ENCODE data around the gene TRAK1.
"Not testable (repeated sequence)": the region's sequence is repeated elsewhere in the genome, so short reads cannot be mapped to it uniquely, and the experiment has no call there.

Gene TRAK1

DNA sequence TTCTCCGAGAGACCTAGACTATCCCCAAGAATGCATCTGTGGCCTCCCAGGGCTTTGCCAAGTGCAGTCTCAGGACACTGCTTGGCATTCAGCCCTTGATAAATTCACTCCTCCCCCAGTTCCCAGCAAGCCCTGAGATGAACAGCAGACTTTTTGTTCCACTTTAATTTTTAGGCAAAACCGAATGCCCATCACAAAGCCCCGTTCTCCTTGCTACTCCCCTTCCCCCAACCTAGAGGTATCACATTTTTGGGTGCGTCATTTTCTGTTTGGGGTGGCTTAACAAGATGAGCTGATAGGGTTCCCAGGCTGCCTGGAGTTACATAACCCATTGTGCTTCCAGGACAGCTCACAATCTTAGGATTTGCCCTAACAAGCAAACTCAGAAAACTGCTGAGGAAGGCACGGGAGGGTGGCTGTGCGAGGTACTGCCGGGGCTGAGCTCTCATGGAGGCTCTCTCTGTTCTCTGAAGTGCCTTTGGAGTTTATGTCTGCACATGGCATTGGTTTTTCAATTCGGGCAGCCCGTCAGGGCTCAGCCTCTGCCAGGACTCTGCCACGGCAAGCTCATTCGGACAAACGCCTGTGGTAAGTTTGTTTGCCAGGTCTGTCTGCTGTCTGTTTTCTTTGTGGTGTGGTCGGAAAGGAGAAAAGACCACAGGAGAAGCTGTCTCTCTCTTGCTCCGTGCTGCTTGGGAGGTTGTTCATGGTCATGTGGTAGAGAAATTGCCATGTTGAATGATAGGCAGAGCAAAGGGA lies at the start of gene TRAK1:
TRAK1 (plus strand) TSS at position 385 of the 759 bp plus-strand sequence; CDS start at position 498, 113 bp downstream.
- no peak for DNase-seq

DNA sequence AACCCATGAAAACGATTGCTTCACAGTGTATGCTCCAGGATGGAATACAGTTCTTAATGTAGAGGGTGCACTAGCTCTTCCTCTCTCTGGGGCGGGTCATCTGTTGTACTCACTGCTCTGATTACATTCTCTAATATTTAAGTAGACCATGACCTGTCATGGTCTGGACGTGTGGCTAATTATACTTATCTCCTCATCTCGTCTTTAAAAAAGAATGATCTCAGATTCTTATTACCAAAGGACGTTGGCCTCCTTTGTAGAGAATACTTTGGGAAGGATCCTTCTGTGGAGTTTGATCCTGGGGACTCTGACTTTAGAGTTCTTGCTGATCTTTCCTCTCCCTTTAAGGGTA lies 48.4 kb upstream of the TRAK1 start:
- DNase-seq = no peak

- DNase-seq = no peak
Measured at GRCh38 chr3:42043099-42043813, 47.9 kb upstream of the TRAK1 start.

GRCh38 chr3:42045708-42046243 lies 45.4 kb upstream of the TRAK1 start:
- no peak for DNase-seq

DNA sequence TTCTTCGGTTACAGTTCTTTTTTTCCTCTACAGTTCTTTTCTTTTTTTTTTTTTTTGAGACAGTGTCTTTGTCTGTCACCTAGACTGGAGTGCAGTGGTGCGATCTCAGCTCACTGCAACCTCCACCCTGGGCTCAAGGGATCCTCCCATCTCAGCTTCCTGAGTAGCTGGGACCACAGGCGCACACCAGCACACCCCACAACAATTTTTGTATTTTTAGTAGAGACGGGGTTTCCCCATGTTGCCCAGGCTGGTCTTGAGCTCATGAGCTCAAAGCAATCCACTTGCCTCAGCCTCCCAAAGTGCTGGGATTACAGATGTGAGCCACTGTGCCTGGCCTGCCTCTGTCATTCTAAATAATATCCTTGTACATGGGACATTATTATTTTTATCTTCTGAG lies 42.6 kb upstream of the TRAK1 start:
- not testable (repeated sequence) for DNase-seq

DNA sequence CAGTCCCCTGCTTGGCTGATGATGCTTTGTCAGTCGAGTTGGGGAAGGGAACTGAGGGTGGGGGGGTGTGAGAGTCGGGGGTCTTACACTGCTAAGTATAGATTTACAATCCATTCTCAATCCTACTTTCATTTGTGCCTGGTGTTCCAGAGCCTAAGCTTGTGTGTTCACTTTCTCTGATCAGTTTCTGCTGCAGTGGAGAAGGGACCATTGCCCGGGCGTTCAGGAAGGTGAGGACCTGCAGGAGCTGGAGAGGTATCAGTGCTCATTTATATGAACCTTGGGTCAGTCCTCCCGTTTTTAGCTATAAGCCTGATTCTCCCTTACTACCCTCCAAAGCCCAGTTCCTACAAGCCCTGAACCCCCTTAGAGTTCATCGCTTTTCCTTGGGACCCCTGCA lies 41.0 kb upstream of the TRAK1 start:
- DNase-seq = no peak

GRCh38 chr3:42051384-42052131 lies 39.6 kb upstream of the TRAK1 start:
- DNase-seq = no peak

DNA sequence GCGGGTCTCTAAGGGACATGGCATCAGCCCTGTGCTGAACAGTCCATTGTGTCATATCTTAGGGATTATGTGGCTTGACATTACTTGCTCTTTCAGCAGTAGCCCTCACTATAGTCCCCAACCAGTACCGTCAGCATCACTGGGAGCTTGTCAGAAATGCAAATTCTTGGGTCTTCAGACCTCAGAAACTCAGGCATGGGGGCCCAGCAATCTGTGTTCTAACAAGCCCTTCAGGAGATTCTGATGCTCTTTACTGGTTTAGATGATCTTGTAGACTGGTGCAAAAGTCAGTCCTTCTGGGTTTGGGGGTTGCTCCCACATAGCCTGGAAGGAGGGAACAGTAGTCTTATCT lies 39.0 kb upstream of the TRAK1 start:
- no peak for DNase-seq

DNA sequence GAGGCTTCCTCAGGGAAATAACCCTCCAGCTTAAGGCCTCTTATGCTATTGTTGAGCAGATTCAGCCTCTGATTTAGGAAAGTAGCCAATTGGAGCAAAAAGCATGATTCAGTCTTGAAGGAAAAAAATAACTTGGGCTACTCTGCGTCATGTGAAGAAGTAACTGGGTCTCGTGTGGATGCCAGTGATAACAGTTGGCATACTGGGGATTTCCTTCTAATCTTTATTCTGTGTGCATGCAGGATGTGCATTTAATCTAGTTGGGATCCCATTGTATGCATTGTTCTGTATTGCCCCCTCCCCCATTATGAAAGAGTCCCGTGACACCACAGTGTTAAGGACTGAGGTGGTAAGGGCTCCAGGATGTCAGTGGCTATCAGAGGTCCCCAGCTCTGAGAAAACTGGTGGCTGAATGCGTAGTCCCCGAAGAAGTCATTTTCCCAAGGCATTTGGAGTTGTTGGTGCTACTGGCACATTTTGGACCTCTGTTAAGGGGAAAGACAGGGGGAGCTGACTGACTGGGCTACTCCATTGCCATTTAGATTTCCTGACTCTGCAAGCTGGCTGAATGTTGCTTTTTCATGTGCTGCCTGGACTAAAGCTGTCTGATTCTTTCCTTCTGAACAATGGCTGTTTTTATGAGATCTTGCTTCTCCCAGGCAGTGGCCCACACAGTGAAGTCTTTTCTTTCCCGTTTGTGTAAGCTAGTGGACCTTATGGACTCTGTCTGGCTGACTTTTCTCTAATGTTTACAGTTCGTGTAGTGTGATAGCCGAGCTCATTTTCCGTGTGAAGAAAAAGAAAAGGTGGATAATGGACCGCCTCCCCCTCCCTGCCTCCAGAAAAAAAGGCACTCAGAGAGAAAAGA lies 38.4 kb upstream of the TRAK1 start:
- DNase-seq = no peak

DNA sequence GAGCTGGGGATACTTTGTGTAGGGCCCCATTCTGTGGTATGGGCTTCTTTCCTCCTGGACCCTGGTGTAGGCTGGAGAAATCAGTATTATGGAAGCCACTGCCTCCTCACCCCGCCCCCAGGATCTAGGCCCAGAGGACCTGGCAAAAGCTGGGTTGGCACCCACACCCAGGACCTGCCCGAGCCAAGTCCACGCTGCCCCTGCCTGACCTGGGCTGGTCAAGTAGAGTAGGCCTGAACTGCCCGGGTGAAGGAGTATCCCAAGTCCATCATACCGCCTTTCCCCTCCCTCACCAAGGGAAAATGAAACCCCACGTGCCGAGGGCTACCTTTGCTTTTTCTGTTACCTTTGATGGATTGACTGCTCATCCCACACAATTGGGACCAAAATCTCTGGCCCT lies 37.7 kb upstream of the TRAK1 start:
- DNase-seq = no peak

DNA sequence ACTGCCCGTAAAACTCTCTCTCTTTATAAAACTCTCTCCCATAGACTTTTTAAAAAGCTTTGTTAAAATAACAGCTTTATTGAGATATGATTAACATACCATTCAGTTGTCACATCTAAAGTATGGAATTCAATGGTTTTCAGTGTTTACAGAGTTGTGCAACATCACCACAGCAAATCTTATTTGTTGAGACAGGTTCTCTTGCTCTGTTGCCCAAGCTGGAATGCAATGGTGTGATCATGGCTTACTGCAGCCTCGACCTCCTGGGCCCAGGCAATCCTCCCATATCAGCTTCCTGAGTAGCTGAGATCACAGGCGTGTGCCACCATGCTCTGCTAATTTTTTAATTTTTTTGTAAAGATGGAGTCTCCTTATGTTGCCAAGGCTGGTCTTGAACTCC lies 35.9 kb upstream of the TRAK1 start:
- no peak for DNase-seq

- no peak for DNase-seq
Measured at GRCh38 chr3:42056840-42057239, 34.3 kb upstream of the TRAK1 start.

- DNase-seq = no peak
Measured at GRCh38 chr3:42057561-42058211, 33.5 kb upstream of the TRAK1 start.

- DNase-seq = no peak
Measured at GRCh38 chr3:42061025-42061712, 30.0 kb upstream of the TRAK1 start.

DNA sequence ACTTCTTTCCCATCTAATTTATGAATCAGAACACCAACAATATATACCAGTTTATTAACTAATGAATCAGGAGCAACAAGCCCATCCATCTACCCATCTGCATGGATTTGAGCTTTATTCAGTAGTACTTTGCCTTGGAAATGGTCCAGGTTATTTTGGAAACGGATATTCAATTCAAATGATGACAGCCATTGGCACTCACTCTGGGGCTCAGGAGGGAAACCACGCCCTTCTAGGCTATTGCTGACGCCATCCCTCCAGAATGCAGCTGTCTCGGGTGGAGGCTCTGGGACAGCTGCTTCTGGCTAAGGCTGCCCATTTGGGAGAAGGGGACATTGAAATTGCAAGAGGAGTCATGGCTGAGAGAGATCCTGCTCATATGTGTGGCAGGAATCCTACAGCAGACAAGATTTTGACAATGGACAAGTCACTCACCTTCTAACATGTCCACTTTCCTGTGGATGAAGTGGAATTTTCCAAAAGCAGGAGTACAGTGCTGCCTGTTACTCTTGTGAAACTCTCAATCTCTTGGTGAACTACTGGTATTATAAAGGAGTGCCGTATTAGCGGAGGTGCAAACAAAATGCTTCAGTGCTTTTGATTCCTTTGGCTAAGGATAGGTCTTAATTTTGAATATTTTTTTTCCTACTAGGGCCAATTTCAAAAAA lies 29.3 kb upstream of the TRAK1 start:
- no peak for DNase-seq

DNA sequence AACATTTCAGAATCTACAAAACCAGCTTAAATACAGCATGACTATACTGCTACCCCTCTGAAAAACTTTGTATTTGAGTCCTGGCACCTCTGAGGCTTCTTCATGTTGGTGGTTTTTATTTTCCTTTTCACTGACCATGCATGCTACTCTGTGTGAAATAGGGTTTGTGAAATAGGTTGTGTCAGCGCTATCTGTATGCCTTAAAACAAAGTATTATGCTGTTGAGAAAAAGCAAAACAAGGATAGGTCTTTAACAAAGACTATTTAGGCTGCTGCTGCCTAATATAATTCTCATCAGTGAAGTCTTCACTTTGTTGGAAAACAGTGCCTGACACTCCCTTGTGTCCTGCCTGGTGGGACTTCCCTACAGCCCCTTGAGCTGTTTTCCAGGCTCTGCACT lies 28.7 kb upstream of the TRAK1 start:
- DNase-seq = no peak

- DNase-seq = no peak
Measured at GRCh38 chr3:42063888-42064287, 27.3 kb upstream of the TRAK1 start.

- no peak for DNase-seq
Measured at GRCh38 chr3:42066516-42067181, 24.5 kb upstream of the TRAK1 start.

- DNase-seq = no peak
Measured at GRCh38 chr3:42067326-42067725, 23.8 kb upstream of the TRAK1 start.

All from activated CD4-positive, alpha-beta T cell treated with anti-CD3 and anti-CD28 coated beads, Interleukin-2, amount 50 U/mL, for 4 hours (primary cell).